Measurements from ENCODE around the gene NSMCE1.

GRCh38 chr16:27228045-27228444, 40.5 kb downstream of the NSMCE1 start:
- TF ChIP-seq CTCF (IDR thresholded peaks at IDR 0.05): no peak
- no peak for TF ChIP-seq POLR2A (IDR thresholded peaks at IDR 0.05)

All from esophagus squamous epithelium (tissue), 4 donors.